ENCODE data around the gene RASSF3. TPM values are rescaled to one million over a fixed set of nuclear protein-coding genes. Genes with fewer than 3 reads are reported as not detected.
"Not testable (repeated sequence)": the region's sequence is repeated elsewhere in the genome, so short reads cannot be mapped to it uniquely, and the experiment has no call there.

The RASSF3 gene
- total RNA-seq, 1 experiment from 2014 or later = 162 TPM

DNA sequence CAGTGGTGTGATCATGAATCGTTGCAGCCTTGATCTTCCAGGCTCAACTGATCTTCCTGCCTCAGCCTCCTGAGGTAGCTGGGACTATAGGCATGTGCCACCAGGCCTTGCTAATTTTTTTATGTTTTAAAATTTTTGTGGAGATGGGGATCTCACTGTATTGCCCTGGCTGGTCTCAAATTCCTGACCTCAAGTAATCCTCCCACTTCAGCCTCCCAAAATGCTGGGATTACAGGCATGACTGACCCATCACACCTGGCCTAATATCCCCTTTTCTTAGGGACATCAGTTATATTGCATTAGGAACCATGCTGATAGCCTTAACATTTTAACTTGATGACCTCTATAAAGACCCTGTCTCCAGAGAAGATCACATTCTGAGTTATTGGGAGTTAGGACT is 42.8 kb downstream of the RASSF3 start:
- peaks cover 55% of the 10 kb centered on the region for H3K4me1 Mint-ChIP-seq (ENCODE audit: low read depth, unreplicated experiment)
- TF ChIP-seq, protein P1, sequence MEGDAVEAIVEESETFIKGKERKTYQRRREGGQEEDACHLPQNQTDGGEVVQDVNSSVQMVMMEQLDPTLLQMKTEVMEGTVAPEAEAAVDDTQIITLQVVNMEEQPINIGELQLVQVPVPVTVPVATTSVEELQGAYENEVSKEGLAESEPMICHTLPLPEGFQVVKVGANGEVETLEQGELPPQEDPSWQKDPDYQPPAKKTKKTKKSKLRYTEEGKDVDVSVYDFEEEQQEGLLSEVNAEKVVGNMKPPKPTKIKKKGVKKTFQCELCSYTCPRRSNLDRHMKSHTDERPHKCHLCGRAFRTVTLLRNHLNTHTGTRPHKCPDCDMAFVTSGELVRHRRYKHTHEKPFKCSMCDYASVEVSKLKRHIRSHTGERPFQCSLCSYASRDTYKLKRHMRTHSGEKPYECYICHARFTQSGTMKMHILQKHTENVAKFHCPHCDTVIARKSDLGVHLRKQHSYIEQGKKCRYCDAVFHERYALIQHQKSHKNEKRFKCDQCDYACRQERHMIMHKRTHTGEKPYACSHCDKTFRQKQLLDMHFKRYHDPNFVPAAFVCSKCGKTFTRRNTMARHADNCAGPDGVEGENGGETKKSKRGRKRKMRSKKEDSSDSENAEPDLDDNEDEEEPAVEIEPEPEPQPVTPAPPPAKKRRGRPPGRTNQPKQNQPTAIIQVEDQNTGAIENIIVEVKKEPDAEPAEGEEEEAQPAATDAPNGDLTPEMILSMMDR (IDR thresholded peaks at IDR 0.05; ENCODE audit: unreplicated experiment) = no peak
- H3K4me3 Mint-ChIP-seq (ENCODE audit: low read depth, unreplicated experiment) = no peak overlapping the region
- no peaks in the 10 kb centered on the region for H3K27me3 Mint-ChIP-seq (ENCODE audit: unreplicated experiment)
- peaks cover 43% of the 10 kb centered on the region for H3K36me3 Mint-ChIP-seq (ENCODE audit: insufficient read depth, unreplicated experiment)
- CTCF ChIA-PET = interaction anchor here (0.7 to 1.8 kb wide), 2 partner anchors 9 to 37 kb away, joined by 4 to 7 read pairs; no protein-coding TSS in a partner anchor
- intact Hi-C loops (cut with micrococcal nuclease; ENCODE audit: unreplicated experiment) = no loop called here
- DNase-seq = no peak
- no TSS peak for BruUV-seq (replicated peaks)
- no peaks in the 10 kb centered on the region for H3K9me3 Mint-ChIP-seq (ENCODE audit: low read depth, unreplicated experiment)
- no peak overlapping the region for H3K27ac Mint-ChIP-seq (ENCODE audit: unreplicated experiment)

DNA sequence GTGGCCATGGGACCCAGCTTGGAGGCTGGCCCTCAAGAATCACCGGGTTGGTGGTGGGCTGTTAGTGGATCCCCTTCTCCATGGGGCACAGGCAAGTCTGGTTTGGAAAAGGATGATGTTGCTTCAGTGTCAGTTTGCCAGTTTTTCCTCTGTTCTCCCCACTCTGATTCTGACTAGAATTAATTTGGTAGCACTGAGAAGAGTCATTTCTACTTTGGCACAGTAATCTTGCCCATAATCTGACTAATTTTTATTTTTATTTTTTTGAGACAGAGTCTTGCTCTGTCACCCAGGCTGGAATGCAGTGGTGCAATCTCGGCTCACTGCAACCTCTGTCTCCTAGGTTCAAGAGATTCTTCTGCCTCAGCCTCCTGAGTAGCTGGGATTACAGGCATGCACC is 43.6 kb downstream of the RASSF3 start:
- CTCF ChIA-PET = interaction anchor here (0.7 kb wide), 1 partner anchor 38 kb away, joined by 4 read pairs; no protein-coding TSS in a partner anchor
- intact Hi-C loops (cut with micrococcal nuclease; ENCODE audit: unreplicated experiment); H3K27ac Mint-ChIP-seq (ENCODE audit: unreplicated experiment); BruUV-seq (replicated peaks); H3K9me3 Mint-ChIP-seq (ENCODE audit: low read depth, unreplicated experiment); DNase-seq; H3K27me3 Mint-ChIP-seq (ENCODE audit: unreplicated experiment); H3K4me3 Mint-ChIP-seq (ENCODE audit: low read depth, unreplicated experiment): not testable (repeated sequence)
- H3K4me1 Mint-ChIP-seq (ENCODE audit: low read depth, unreplicated experiment) = peaks cover 61% of the 10 kb centered on the region
- H3K36me3 Mint-ChIP-seq (ENCODE audit: insufficient read depth, unreplicated experiment) = peaks cover 48% of the 10 kb centered on the region

DNA sequence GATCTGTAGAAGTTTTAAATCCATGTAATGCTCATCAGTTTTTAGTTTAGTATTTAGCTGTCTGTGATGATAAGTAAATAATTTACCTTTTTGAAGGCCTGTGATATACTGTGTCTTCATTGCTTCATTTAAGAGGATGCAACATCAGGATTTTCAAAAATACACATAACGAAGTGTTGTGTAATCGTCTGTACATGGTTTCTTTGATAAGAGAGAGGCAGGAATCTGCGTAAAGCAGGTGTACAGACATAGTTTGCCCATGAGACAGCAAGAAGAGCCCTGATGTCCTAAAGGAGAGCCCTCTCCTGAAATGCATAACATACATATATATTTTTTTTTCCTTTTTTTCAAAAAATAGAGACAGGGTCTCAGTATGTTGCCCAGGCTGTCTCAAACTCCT is 44.8 kb downstream of the RASSF3 start:
- no TSS peak for BruUV-seq (replicated peaks)
- no peak for DNase-seq
- TF ChIP-seq, protein P1 (IDR thresholded peaks at IDR 0.05; ENCODE audit: unreplicated experiment) = no peak
- CTCF ChIA-PET = interaction anchor here (1.0 kb wide), 1 partner anchor 11 kb away, joined by 3 read pairs; no protein-coding TSS in a partner anchor
- H3K4me1 Mint-ChIP-seq (ENCODE audit: low read depth, unreplicated experiment) = peaks cover 65% of the 10 kb centered on the region
- H3K36me3 Mint-ChIP-seq (ENCODE audit: insufficient read depth, unreplicated experiment) = peaks cover 55% of the 10 kb centered on the region
- no peak overlapping the region for H3K4me3 Mint-ChIP-seq (ENCODE audit: low read depth, unreplicated experiment)
- intact Hi-C loops (cut with micrococcal nuclease; ENCODE audit: unreplicated experiment) = no loop called here
- H3K9me3 Mint-ChIP-seq (ENCODE audit: low read depth, unreplicated experiment) = no peaks in the 10 kb centered on the region
- H3K27ac Mint-ChIP-seq (ENCODE audit: unreplicated experiment) = no peak overlapping the region
- no peaks in the 10 kb centered on the region for H3K27me3 Mint-ChIP-seq (ENCODE audit: unreplicated experiment)

DNA sequence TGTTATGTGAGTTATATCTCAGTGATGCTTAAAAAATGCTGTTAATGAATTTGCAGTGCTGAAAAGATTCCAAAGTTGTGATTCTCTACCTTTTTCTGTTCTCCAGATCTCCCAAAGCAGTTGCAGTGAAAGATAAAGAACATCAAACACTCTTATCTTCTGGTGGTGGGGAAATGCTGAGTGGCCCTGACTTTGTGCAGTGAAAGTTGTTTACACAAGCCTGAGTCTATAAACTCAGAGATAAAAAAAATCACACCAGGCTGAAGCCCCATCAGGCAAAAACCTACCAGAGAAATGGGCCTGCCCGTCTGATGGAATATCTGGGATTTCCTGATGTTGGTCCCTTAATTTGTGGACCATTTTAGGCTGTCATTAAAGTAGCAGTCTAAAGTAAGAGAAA is 46.1 kb downstream of the RASSF3 start:
- no TSS peak for BruUV-seq (replicated peaks)
- no peak overlapping the region for H3K27ac Mint-ChIP-seq (ENCODE audit: unreplicated experiment)
- CTCF ChIA-PET = no interaction called here
- no peak overlapping the region for H3K4me3 Mint-ChIP-seq (ENCODE audit: low read depth, unreplicated experiment)
- no peaks in the 10 kb centered on the region for H3K9me3 Mint-ChIP-seq (ENCODE audit: low read depth, unreplicated experiment)
- peaks cover 58% of the 10 kb centered on the region for H3K36me3 Mint-ChIP-seq (ENCODE audit: insufficient read depth, unreplicated experiment)
- H3K4me1 Mint-ChIP-seq (ENCODE audit: low read depth, unreplicated experiment) = peaks cover 63% of the 10 kb centered on the region
- intact Hi-C loops (cut with micrococcal nuclease; ENCODE audit: unreplicated experiment) = no loop called here
- DNase-seq = no peak
- H3K27me3 Mint-ChIP-seq (ENCODE audit: unreplicated experiment) = no peaks in the 10 kb centered on the region
- TF ChIP-seq, protein P1 (IDR thresholded peaks at IDR 0.05; ENCODE audit: unreplicated experiment) = no peak

DNA sequence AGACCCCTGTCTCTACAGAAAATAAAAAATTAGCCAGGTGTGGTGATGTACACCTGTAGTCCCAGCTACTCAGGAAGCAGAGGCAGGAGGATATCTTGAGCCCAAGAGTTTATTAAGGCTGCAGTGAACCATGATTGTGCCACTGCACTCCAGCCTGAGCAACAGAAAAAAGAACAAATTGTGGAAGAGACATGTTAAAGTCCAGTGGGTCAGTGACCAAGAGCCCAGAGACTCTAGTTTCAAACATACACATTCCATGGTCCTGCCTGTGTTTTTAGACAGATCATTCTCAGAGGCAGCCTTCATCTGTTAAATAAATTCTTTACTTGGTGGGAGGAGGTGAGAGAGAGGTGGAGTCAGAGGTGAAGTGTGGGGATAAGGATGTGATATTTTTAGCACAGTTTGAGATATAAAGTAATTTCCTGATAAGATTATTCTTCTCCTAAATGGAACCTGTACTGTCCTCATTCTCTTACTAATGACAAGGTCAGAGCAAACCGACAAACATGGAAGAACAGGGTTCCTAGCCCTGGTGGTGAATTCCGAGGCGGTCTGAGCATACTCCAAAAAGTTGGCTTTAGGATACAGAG is 48.7 kb downstream of the RASSF3 start:
- H3K27ac Mint-ChIP-seq (ENCODE audit: unreplicated experiment) = peak overlapping the region; percentile 61
- H3K4me1 Mint-ChIP-seq (ENCODE audit: low read depth, unreplicated experiment) = peaks cover 81% of the 10 kb centered on the region
- H3K27me3 Mint-ChIP-seq (ENCODE audit: unreplicated experiment) = no peaks in the 10 kb centered on the region
- intact Hi-C loops (cut with micrococcal nuclease; ENCODE audit: unreplicated experiment) = no loop called here
- TF ChIP-seq, protein P1 (IDR thresholded peaks at IDR 0.05; ENCODE audit: unreplicated experiment) = no peak
- no peaks in the 10 kb centered on the region for H3K9me3 Mint-ChIP-seq (ENCODE audit: low read depth, unreplicated experiment)
- H3K4me3 Mint-ChIP-seq (ENCODE audit: low read depth, unreplicated experiment) = no peak overlapping the region
- H3K36me3 Mint-ChIP-seq (ENCODE audit: insufficient read depth, unreplicated experiment) = peaks cover 60% of the 10 kb centered on the region
- no peak for DNase-seq
- CTCF ChIA-PET = interaction anchor here (1.5 kb wide), 1 partner anchor 9 kb away, joined by 7 read pairs; no protein-coding TSS in a partner anchor
- BruUV-seq (replicated peaks) = no TSS peak
